HCT116 (cell line): ENCODE data around the gene PTGES2. TPM values are rescaled to one million over a fixed set of nuclear protein-coding genes. Genes with fewer than 3 reads are reported as not detected.

Source experiments
- ATAC-seq: fragments of 200-7000 bp; cut with Tn5 transposase; 2 replicates; pipeline ENCODE4 v1.9.1; 2020; ENCODE audit warnings: mild to moderate bottlenecking, moderate library complexity
- BruUV-seq: library from RNA; stranded (reverse); fragments of 400-500 nt; replicated peaks from 2 replicates; lab custom pipeline; 2021; lab: Mats Ljungman, UMichigan
- CTCF ChIA-PET: fragments of 300-600 bp; sonication (Branson Sonifier 250); formaldehyde crosslinking; loops from one replicate; lab custom pipeline; 2021; ENCODE audit warnings: antibody characterized with exemption; lab: Charles Lee
- POLR2A ChIA-PET: fragments of 300-600, 350-600 bp; sonication (Branson Sonifier 250); formaldehyde crosslinking; loops from one replicate; lab custom pipeline; 2021; ENCODE audit warnings: antibody characterized with exemption; lab: Charles Lee
- RAD21 ChIA-PET, 2 experiments: fragments of 300-600 bp; sonication (Branson Sonifier 250); formaldehyde crosslinking; loops; one replicate each; lab custom pipeline; 2023; ENCODE audit warnings: low total read pairs in 2 of 2; ENCODE audit not compliant: uncharacterized antibody in 2 of 2, unreplicated experiment in 2 of 2, low non-redundant PET in 1 of 2; lab: Charles Lee
- DNase-seq: peaks from one replicate; pipeline ENCODE4 v3.0.0-alpha.2; 2010; ENCODE audit warnings: low read depth, low spot score
- H2AFZ ChIP-seq: fragments of 200-600 bp; shearing (Covaris generic), sonication (generic); 2 replicates; pipeline ENCODE4 v1.6.1; 2017; ENCODE audit warnings: low read depth, mixed run types, mixed read lengths, antibody characterized with exemption, low read length; ENCODE audit not compliant: poor library complexity, severe bottlenecking
- H3K27ac ChIP-seq: 2 replicates; pipeline ENCODE4 v1.5.1; 2012; ENCODE audit warnings: low read depth, low read length
- H3K27me3 ChIP-seq: fragments of 200-600 bp; sonication (generic); 2 replicates; pipeline ENCODE4 v1.6.1; 2016; ENCODE audit warnings: mixed run types, low read length, mixed read lengths; ENCODE audit not compliant: insufficient read depth
- H3K36me3 ChIP-seq, 2 experiments: fragments of 200-500 bp in 1 of 2; fragments of 200-600 bp in 1 of 2; sonication (Bioruptor generic) in 1 of 2; sonication (generic) in 1 of 2; 2 replicates each; pipeline versions ENCODE4 v1.5.1 to v1.6.1; 2014 to 2016; ENCODE audit warnings: low read length in 2 of 2, inconsistent platforms in 1 of 2, mixed read lengths in 1 of 2, mixed run types in 1 of 2; ENCODE audit not compliant: insufficient read depth in 2 of 2, control insufficient read depth in 1 of 2
- H3K4me1 ChIP-seq, 2 experiments: fragments of 200-600 bp in 1 of 2; sonication (generic) in 1 of 2; 2 replicates each; pipeline versions ENCODE4 v1.5.1 to v1.6.1; 2012 to 2017; ENCODE audit warnings: low read length in 2 of 2, inconsistent platforms in 1 of 2, mild to moderate bottlenecking in 1 of 2, mixed read lengths in 1 of 2, mixed run types in 1 of 2, moderate library complexity in 1 of 2; ENCODE audit not compliant: insufficient read depth in 2 of 2, control insufficient read depth in 1 of 2
- H3K4me2 ChIP-seq: fragments of 200-600 bp; sonication (generic); 2 replicates; pipeline ENCODE4 v1.6.1; 2017; ENCODE audit warnings: mixed run types, low read length, mixed read lengths
- H3K4me3 ChIP-seq, 2 experiments: fragments of 200-600 bp in 1 of 2; sonication (generic) in 1 of 2; replicated peaks in 1 of 2; 2 replicates each; pipeline ENCODE4 v1.5.1; 2011 to 2016; ENCODE audit warnings: low read length in 2 of 2, control low read depth in 1 of 2, low read depth in 1 of 2, mild to moderate bottlenecking in 1 of 2, mixed read lengths in 1 of 2, mixed run types in 1 of 2
- H3K79me2 ChIP-seq: fragments of 200-600 bp; sonication (generic); 2 replicates; pipeline ENCODE4 v1.6.1; 2017; ENCODE audit warnings: mild to moderate bottlenecking, mixed run types, low read length, moderate library complexity, mixed read lengths; ENCODE audit not compliant: insufficient read depth
- H3K9ac ChIP-seq: fragments of 200-600 bp; sonication (generic); 2 replicates; pipeline ENCODE4 v1.6.1; 2016; ENCODE audit warnings: low read length, mixed read lengths
- H3K9me2 ChIP-seq: fragments of 200-600 bp; sonication (generic), shearing (Covaris generic); 2 replicates; pipeline ENCODE4 v1.6.1; 2017; ENCODE audit warnings: mixed run types, mild to moderate bottlenecking, moderate library complexity; ENCODE audit not compliant: insufficient read depth
- H3K9me3 ChIP-seq, 2 experiments: fragments of 200-500 bp in 1 of 2; fragments of 200-600 bp in 1 of 2; sonication (Bioruptor generic) in 1 of 2; sonication (generic) in 1 of 2; 2 replicates each; pipeline ENCODE4 v1.6.1; 2014 to 2017; ENCODE audit warnings: low read length in 2 of 2, mixed read lengths in 2 of 2, inconsistent platforms in 1 of 2, low read depth in 1 of 2, mild to moderate bottlenecking in 1 of 2, mixed run types in 1 of 2, moderate library complexity in 1 of 2; ENCODE audit not compliant: control insufficient read depth in 1 of 2, insufficient read depth in 1 of 2
- H4K20me1 ChIP-seq: fragments of 200-600 bp; sonication (generic), shearing (Covaris generic); 2 replicates; pipeline ENCODE4 v1.6.1; 2017; ENCODE audit warnings: mixed run types, mild to moderate bottlenecking, moderate library complexity; ENCODE audit not compliant: insufficient read depth
- ATF3 ChIP-seq: IDR thresholded peaks from 2 replicates; pipeline ENCODE4 v1.6.1; 2012
- CTCF ChIP-seq, 3 experiments: fragments of 200-600 bp in 1 of 3; sonication (generic) in 1 of 3; IDR thresholded peaks in 2 of 3; conservative IDR thresholded peaks in 1 of 3; 2 replicates each; pipeline ENCODE4 v1.5.1; 2012 to 2017; ENCODE audit warnings: low read depth in 2 of 3, low read length in 2 of 3, antibody characterized with exemption in 1 of 3, borderline replicate concordance in 1 of 3, control low read depth in 1 of 3, mild to moderate bottlenecking in 1 of 3, mixed read lengths in 1 of 3, mixed run types in 1 of 3, moderate library complexity in 1 of 3; ENCODE audit not compliant: insufficient read depth in 1 of 3
- EGR1 ChIP-seq: IDR thresholded peaks from 2 replicates; pipeline ENCODE4 v1.6.1; 2012; ENCODE audit warnings: low read depth
- ELF1 ChIP-seq: IDR thresholded peaks from 2 replicates; pipeline ENCODE4 v1.6.1; 2012; ENCODE audit warnings: low read depth, borderline replicate concordance
- EZH2 ChIP-seq: fragments of 200-600 bp; sonication (generic); IDR thresholded peaks from 2 replicates; pipeline ENCODE4 v1.6.1; 2017; ENCODE audit warnings: antibody characterized with exemption, mixed run types
- EZH2phosphoT487 ChIP-seq: fragments of 200-600 bp; IDR thresholded peaks from 2 replicates; pipeline ENCODE4 v1.6.1; 2018; ENCODE audit warnings: antibody characterized with exemption, borderline replicate concordance
- FOSL1 ChIP-seq: IDR thresholded peaks from 2 replicates; pipeline ENCODE4 v1.6.1; 2012; ENCODE audit warnings: low read depth
- JUND ChIP-seq: IDR thresholded peaks from 2 replicates; pipeline ENCODE4 v1.6.1; 2012
- POLR2A ChIP-seq: IDR thresholded peaks from 2 replicates; pipeline ENCODE4 v1.7.0; 2011; ENCODE audit warnings: borderline replicate concordance; ENCODE audit not compliant: insufficient read depth, insufficient read length; ENCODE audit errors: extremely low read depth
- RAD21 ChIP-seq: IDR thresholded peaks from 2 replicates; pipeline ENCODE4 v1.6.1; 2012; ENCODE audit warnings: low read depth, mild to moderate bottlenecking
- REST ChIP-seq: IDR thresholded peaks from 2 replicates; pipeline ENCODE4 v1.6.1; 2012; ENCODE audit warnings: low read depth
- SIN3A ChIP-seq: IDR thresholded peaks from 2 replicates; pipeline ENCODE4 v1.6.1; 2012; ENCODE audit warnings: low read depth
- SP1 ChIP-seq: IDR thresholded peaks from 2 replicates; pipeline ENCODE4 v1.6.1; 2012; ENCODE audit warnings: low read depth
- SRF ChIP-seq: IDR thresholded peaks from 2 replicates; pipeline ENCODE4 v1.6.1; 2012; ENCODE audit warnings: low read depth
- TCF7L2 ChIP-seq: IDR thresholded peaks from 2 replicates; pipeline ENCODE4 v1.7.0; 2011; ENCODE audit warnings: borderline replicate concordance, inconsistent platforms; ENCODE audit not compliant: insufficient read depth, insufficient read length; ENCODE audit errors: extremely low read depth
- YY1 ChIP-seq: IDR thresholded peaks from 2 replicates; pipeline ENCODE4 v1.6.1; 2011; ENCODE audit warnings: low read length, low read depth, moderate library complexity, mild to moderate bottlenecking; ENCODE audit not compliant: insufficient replicate concordance; ENCODE audit errors: extremely low read depth
- ZBTB33 ChIP-seq: IDR thresholded peaks from 2 replicates; pipeline ENCODE4 v1.6.1; 2011; ENCODE audit warnings: mild to moderate bottlenecking, low read length, moderate library complexity; ENCODE audit not compliant: insufficient replicate concordance; ENCODE audit errors: extremely low read depth
- ZFX ChIP-seq: fragments of 450-650 bp; IDR thresholded peaks from 2 replicates; pipeline ENCODE4 v1.6.1; 2017
- ZNF274 ChIP-seq: fragments of 200-500 bp; sonication (Bioruptor generic); IDR thresholded peaks from 2 replicates; pipeline ENCODE4 v1.6.1; 2014; ENCODE audit warnings: mild to moderate bottlenecking, low read depth, low read length, inconsistent platforms
- intact Hi-C: fragments of 100-400 bp; cut with micrococcal nuclease; formaldehyde crosslinking; loops from 2 replicates; pipeline ENCODE4 v1.10.0; 2022
- total RNA-seq: library from RNA; stranded (reverse); gene quantifications from one replicate; pipeline ENCODE4 v1.2.1, GENCODE V29; 2021; ENCODE audit not compliant: unreplicated experiment

Gene PTGES2
- total RNA-seq, 1 experiment from 2014 or later = 148 TPM

GRCh38 chr9:128102196-128102595 lies 25.3 kb downstream of the PTGES2 start:
- Histone ChIP-seq H3K9ac (no peak overlapping the region), H3K36me3 (peaks cover 11 to 30% of the 10 kb centered on the region in 2 experiments), H3K27ac (no peak overlapping the region), H2AFZ (no peak overlapping the region), H3K79me2 (peaks cover 41% of the 10 kb centered on the region), H3K4me2 (no peak overlapping the region), H3K27me3 (no peaks in the 10 kb centered on the region)
- CTCF ChIA-PET = no interaction called here
- no TSS peak for BruUV-seq
- DNase-seq = no peak
- RAD21 ChIA-PET = no interaction called here
- POLR2A ChIA-PET = no interaction called here
- TF ChIP-seq ATF3 = no peak
- no peak for TF ChIP-seq ZNF274
- TF ChIP-seq CTCF (IDR thresholded peaks at IDR 0.05 in 2 of 3, conservative IDR thresholded peaks at IDR 0.05 in 1 of 3; ENCODE audit: borderline replicate concordance in 1 of 3, insufficient read depth in 1 of 3, low read depth in 2 of 3, low read length in 2 of 3) = no peak
- no peak for TF ChIP-seq YY1
- no peak for TF ChIP-seq SRF
- no peak for TF ChIP-seq ZFX
- TF ChIP-seq EGR1 = no peak
- no peak for TF ChIP-seq ZBTB33
- TF ChIP-seq REST = no peak
- TF ChIP-seq SP1 = no peak
- no peak for TF ChIP-seq EZH2phosphoT487
- no peak for TF ChIP-seq POLR2A
- no peak for TF ChIP-seq JUND
- no peak for TF ChIP-seq EZH2
- no peak for TF ChIP-seq ELF1
- no peak for TF ChIP-seq SIN3A
- no peak for TF ChIP-seq RAD21
- no peak for TF ChIP-seq FOSL1
- TF ChIP-seq TCF7L2 = no peak
- TF ChIP-seq, all 23 proteins: peak for 0
- H3K9me3 ChIP-seq = no peaks in the 10 kb centered on the region
- H3K4me3 ChIP-seq = no peak overlapping the region
- H3K9me2 ChIP-seq = no peaks in the 10 kb centered on the region
- ATAC-seq = no peak
- no peaks in the 10 kb centered on the region; the same call in 1 of the 2 replicates for H4K20me1 ChIP-seq
- intact Hi-C loops = no loop called here
- H3K4me1 ChIP-seq = peaks cover 17 to 27% of the 10 kb centered on the region in 2 experiments
